ENCODE measurements around the gene TMEM130. TPM values are rescaled to one million over a fixed set of nuclear protein-coding genes. Genes with fewer than 3 reads are reported as not detected.

Gene TMEM130
- total and polyA plus RNA-seq, 3 donors from 2014 or later = 84.6 to 131 (median 106) TPM

DNA sequence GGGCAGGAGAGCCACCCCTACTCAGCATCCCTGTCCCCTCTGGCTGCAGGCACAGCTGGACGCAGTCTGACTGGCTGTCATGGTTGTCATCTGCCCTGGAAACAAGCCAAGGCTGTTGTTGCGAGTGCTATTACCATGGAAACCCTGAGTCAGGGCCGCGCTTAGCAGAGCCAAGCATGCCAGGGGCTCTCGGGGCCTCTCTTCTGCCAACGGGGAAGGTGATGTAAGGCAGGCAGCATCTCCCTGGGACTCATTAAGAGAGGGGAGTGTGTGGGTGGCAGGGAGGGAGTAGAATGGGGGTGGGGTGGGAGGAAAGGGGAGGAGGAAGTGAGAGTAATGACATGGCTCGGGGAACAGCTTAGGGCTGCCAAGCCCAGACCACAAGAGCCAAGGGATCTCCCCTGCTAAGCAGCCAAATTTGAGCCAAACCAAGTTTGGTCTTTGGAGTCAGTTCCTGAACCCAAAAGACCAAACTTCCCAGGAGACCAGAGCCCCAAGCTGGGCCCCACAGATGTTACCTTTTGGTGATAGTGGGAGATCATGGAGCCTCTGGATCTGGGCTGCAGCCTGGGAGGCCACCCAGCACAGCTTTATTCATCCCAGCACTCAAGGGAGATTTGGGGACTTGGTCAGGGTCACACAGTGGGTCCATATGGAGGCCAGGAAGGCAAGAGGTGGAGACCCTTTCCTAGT, 67.6 kb downstream of the TMEM130 start:
- Histone ChIP-seq H3K27ac (no peak overlapping the region), H3K9me3 (no peaks in the 10 kb centered on the region), H3K27me3 (no peaks in the 10 kb centered on the region), H3K36me3 (ENCODE audit: low read depth, missing control alignments) (no peaks in the 10 kb centered on the region), H3K4me1 (no peaks in the 10 kb centered on the region), H3K4me3 (no peak overlapping the region)
- TF ChIP-seq CTCF (IDR thresholded peaks at IDR 0.05) (no peak), POLR2A (IDR thresholded peaks at IDR 0.05) (no peak)
- no peak for DNase-seq
- 26 to 46% methylated on average over 4 to 7 of the region's 7 CpGs for WGBS, 2 donors
- intact Hi-C loops (cut with DNase I; ENCODE audit: low total_unique reads) = no loop called here

GRCh38 chr7:98800996-98801395, 68.8 kb downstream of the TMEM130 start:
- DNase-seq = no peak
- Histone ChIP-seq H3K4me1 (no peaks in the 10 kb centered on the region), H3K27ac (no peak overlapping the region), H3K27me3 (no peaks in the 10 kb centered on the region), H3K36me3 (ENCODE audit: low read depth, missing control alignments) (no peaks in the 10 kb centered on the region), H3K4me3 (no peak overlapping the region), H3K9me3 (no peaks in the 10 kb centered on the region)
- TF ChIP-seq CTCF (IDR thresholded peaks at IDR 0.05) (no peak), POLR2A (IDR thresholded peaks at IDR 0.05) (no peak)
- WGBS, 2 donors = 89 to 93% methylated on average over 4 of the region's 4 CpGs
- intact Hi-C loops (cut with DNase I; ENCODE audit: low total_unique reads) = no loop called here

- intact Hi-C loops (cut with DNase I; ENCODE audit: low total_unique reads) = no loop called here
- WGBS, 2 donors = 82 to 88% methylated on average over 8 of the region's 8 CpGs
These were observed 72.7 kb downstream of the TMEM130 start for GRCh38 chr7:98797150-98797549.

More at GRCh38 chr7:98797150-98797549, 72.7 kb downstream of the TMEM130 start:
- DNase-seq = no peak
- Histone ChIP-seq H3K4me3 (no peak overlapping the region), H3K27ac (no peak overlapping the region), H3K9me3 (no peaks in the 10 kb centered on the region), H3K27me3 (no peaks in the 10 kb centered on the region), H3K4me1 (no peaks in the 10 kb centered on the region), H3K36me3 (ENCODE audit: low read depth, missing control alignments) (no peaks in the 10 kb centered on the region)
- no peak for TF ChIP-seq POLR2A (IDR thresholded peaks at IDR 0.05)
- no peak for TF ChIP-seq CTCF (IDR thresholded peaks at IDR 0.05)

Small RNA genes lying within 50 kb of the gene (microRNA-seq; reads per million reads assigned to microRNA genes)
- gene MIR3609 (ENCODE audit: borderline number of aligned reads in 2 of 2, borderline replicate concordance in 1 of 2) = 8.3 to 9.7 reads per million in 2 donors

Small RNA genes lying within 50 kb of the gene (small RNA-seq; reads per million reads assigned to genes)
- 990 to 2,252 reads per million in 2 donors for gene MIR3609

Other genes with a start within 250 kb of the TMEM130 start
- gene TRRAP, start 8.5 kb upstream of the TMEM130 start, total RNA-seq = 100 to 1,000 TPM; 119 to 120 TPM
- gene TRRAP, start 8.5 kb upstream of the TMEM130 start, polyA plus RNA-seq (ENCODE audit: insufficient read depth, low read depth, low replicate concordance) = 45.6 TPM

Measured in testis (tissue), 3 donors.